AG09309 (cell line): ENCODE data around the gene AKAP8L.
"Not testable (repeated sequence)": the region's sequence is repeated elsewhere in the genome, so short reads cannot be mapped to it uniquely, and the experiment has no call there.

ENCODE experiments used
- DNase-seq: peaks from one replicate; pipeline ENCODE4 v3.0.0-alpha.2; 2010; ENCODE audit warnings: low read depth
- H3K4me3 ChIP-seq: 2 replicates; pipeline ENCODE4 v1.5.1; 2011; ENCODE audit warnings: mild to moderate bottlenecking, low read depth, low read length, moderate library complexity; ENCODE audit not compliant: control insufficient read depth
- TF ChIP-seq, protein P1 (sequence below): IDR thresholded peaks from 2 replicates; pipeline ENCODE4 v1.5.1; 2011; ENCODE audit warnings: mild to moderate bottlenecking, low read depth, low read length, inconsistent platforms; ENCODE audit not compliant: insufficient read depth, control insufficient read depth; ENCODE audit errors: missing control alignments

Gene AKAP8L

DNA sequence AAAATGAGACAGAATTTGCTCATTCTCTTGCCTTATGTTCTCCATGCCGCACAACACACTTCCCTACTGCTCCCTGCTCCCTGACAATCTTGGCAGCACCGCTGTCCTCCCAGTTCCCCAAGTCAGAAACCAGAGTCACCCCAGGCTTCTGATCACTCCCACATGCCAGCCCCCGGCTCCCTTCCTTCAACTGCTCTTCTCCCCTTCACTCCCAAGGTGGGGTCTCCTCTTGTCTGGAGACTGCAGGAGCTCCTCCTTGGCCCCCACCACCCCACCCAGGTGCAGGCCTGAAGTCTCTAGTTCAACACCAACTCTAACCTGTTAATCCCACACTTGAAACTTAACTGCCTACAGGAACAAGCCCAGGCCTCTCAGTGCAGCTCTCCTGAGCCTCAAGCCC, 22.4 kb downstream of the AKAP8L start:
- TF ChIP-seq, protein P1, sequence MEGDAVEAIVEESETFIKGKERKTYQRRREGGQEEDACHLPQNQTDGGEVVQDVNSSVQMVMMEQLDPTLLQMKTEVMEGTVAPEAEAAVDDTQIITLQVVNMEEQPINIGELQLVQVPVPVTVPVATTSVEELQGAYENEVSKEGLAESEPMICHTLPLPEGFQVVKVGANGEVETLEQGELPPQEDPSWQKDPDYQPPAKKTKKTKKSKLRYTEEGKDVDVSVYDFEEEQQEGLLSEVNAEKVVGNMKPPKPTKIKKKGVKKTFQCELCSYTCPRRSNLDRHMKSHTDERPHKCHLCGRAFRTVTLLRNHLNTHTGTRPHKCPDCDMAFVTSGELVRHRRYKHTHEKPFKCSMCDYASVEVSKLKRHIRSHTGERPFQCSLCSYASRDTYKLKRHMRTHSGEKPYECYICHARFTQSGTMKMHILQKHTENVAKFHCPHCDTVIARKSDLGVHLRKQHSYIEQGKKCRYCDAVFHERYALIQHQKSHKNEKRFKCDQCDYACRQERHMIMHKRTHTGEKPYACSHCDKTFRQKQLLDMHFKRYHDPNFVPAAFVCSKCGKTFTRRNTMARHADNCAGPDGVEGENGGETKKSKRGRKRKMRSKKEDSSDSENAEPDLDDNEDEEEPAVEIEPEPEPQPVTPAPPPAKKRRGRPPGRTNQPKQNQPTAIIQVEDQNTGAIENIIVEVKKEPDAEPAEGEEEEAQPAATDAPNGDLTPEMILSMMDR: no peak
- no peak overlapping the region for H3K4me3 ChIP-seq
- DNase-seq: no peak

DNA sequence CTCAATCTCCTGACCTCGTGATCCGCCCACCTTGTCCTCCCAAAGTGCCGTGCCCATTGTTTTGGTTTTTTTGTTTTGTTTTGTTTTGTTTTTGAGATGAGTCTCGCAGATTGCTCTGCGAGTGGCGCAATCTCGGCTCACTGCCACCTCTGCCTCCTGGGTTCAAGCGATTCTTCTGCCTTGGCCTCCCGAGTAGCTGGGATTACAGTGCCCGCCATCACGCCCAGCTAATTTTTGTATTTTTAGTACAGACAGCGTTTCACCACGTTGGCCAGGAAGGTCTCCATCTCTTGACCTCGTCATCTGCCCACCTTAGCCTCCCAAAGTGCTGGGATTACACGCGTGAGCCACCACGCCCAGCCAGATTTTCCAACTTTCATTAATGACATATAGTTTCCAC, 23.5 kb downstream of the AKAP8L start:
- H3K4me3 ChIP-seq, DNase-seq: not testable (repeated sequence)

DNA sequence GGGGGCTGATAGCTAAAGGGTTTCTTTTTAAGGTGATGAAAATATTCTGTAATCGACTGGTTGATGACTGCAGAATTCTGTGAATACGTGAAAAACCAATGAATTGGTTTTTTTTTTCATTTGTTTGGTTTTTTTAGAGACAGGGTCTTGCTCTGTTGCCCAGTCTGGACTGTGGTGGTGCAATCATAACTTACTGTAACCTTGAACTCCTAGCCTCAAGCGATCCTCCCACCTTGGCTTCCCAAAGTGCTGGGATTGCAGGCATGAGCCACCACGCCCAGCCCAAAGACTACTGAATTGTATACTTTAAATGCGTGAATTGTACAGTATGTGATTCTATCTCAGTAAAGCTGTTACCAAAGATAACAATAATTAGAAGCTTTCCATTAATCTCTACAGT, 24.4 kb downstream of the AKAP8L start:
- H3K4me3 ChIP-seq: no peak overlapping the region
- DNase-seq: no peak
- TF ChIP-seq, protein P1: no peak

DNA sequence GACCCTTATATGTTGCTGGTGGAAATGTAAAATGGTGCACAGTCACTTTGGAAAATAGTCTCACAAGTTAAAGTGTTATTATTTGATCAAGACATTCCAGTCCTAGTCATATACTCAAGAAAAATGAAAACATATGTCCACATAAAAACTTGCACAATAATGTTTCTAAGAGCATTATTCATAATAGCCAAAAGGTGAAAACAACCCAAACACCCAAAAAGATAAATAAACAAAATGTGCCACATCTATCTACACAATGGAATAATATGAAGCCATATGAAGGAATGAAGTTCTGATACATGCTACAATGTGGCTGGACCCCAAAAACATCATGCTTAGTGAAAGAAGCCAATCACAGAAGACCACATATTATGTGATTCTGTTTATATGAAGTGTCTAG, 24.8 kb downstream of the AKAP8L start:
- H3K4me3 ChIP-seq: no peak overlapping the region
- DNase-seq: peak; percentile 20
- TF ChIP-seq, protein P1: no peak

DNA sequence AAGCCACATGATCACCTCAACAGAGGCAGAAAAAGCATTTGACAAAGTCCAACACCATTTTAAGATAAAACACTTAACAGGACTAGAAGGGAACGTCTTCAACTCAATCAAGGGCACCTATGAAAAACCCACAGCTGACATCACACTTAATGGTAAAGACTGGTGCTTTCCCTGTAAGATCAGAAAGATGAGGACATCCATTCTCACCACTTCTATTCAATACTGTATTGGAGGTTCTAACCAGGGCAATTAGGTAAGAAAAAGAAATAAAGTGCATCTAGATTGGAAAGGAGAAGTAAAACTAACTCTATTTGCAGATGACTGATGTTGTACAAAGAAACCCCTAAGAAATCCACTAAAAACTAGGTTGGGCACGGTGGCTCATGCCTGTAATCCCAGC, 28.0 kb downstream of the AKAP8L start:
- TF ChIP-seq, protein P1: no peak
- no peak for DNase-seq
- no peak overlapping the region for H3K4me3 ChIP-seq

DNA sequence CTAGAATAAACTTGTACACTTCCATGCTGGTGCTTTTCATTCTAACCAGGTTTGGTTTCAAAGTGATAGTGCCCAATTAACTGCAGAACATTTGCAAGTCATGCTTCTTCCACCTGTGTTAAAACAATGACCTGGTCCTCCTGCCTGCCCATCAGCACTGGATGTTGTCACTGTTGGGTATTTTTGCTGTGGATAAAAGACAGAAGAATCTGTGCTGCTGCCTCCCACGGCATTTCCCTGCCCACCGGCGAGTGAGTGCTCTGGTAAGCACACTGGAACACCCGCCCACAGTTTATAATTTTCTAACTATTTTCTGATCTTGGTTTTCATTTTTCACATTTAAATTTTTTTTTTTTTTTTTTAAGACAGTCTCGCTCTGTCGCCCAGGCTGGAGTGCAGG, 36.9 kb downstream of the AKAP8L start:
- DNase-seq: no peak
- H3K4me3 ChIP-seq: no peak overlapping the region
- TF ChIP-seq, protein P1: no peak

DNA sequence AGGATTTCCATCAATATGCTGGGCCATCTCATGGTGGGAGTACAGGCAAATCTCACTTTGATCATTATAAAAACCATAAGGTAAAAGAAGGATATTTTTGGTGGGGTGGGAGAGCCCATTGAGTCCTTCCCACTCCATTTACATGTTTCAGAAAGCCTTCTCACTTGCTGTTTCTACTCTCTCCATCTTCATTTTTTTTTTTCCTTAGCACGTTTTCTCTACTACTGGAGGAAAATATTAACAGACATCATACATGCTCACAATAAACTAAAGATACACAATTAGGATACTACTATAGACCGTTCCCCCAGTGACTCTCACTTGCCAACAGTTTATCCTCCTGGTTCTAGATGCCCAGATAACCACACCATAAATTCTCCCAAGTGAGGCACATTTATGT, 37.4 kb downstream of the AKAP8L start:
- TF ChIP-seq, protein P1: no peak
- no peak for DNase-seq
- no peak overlapping the region for H3K4me3 ChIP-seq
